Glutamatergic neuron (in vitro differentiated cells): ENCODE results near the gene NCL. TPM values are rescaled to one million over a fixed set of nuclear protein-coding genes. Genes with fewer than 3 reads are reported as not detected.
A peak's percentile ranks its signal among the peaks of the same experiment; 100 is the strongest.

Experiments used
- DNase-seq: peaks from one replicate; pipeline ENCODE4 v3.0.0; 2022
- H3K27ac Mint-ChIP-seq: one replicate; pipeline ENCODE4 v1.8.0; 2020; ENCODE audit warnings: mild to moderate bottlenecking, mixed read lengths, inconsistent platforms; ENCODE audit not compliant: unreplicated experiment
- H3K27me3 Mint-ChIP-seq: one replicate; pipeline ENCODE4 v1.8.0; 2020; ENCODE audit warnings: mild to moderate bottlenecking, moderate library complexity, mixed read lengths, inconsistent platforms; ENCODE audit not compliant: unreplicated experiment
- H3K36me3 Mint-ChIP-seq: one replicate; pipeline ENCODE4 v1.8.0; 2020; ENCODE audit warnings: mild to moderate bottlenecking, mixed read lengths, inconsistent platforms; ENCODE audit not compliant: unreplicated experiment
- H3K4me1 Mint-ChIP-seq: one replicate; pipeline ENCODE4 v1.8.0; 2020; ENCODE audit warnings: mild to moderate bottlenecking, low read depth, mixed read lengths, inconsistent platforms; ENCODE audit not compliant: unreplicated experiment
- H3K4me3 Mint-ChIP-seq: one replicate; pipeline ENCODE4 v1.8.0; 2020; ENCODE audit warnings: mild to moderate bottlenecking, mixed read lengths, inconsistent platforms; ENCODE audit not compliant: unreplicated experiment
- H3K9me3 Mint-ChIP-seq: one replicate; pipeline ENCODE4 v1.8.0; 2020; ENCODE audit warnings: mild to moderate bottlenecking, moderate library complexity, mixed read lengths, inconsistent platforms; ENCODE audit not compliant: unreplicated experiment
- total RNA-seq: library from RNA; stranded (reverse); fragmentation: NEBNext Ultra II Directional; extraction: Animal tissue kit (Norgen Biotek cat#: 25700); gene quantifications from one replicate; pipeline ENCODE4 v1.2.1, GENCODE V29; 2021; ENCODE audit not compliant: unreplicated experiment
- TF ChIP-seq, protein P1 (sequence below): fragments of 200-600 bp; sonication (generic); IDR thresholded peaks from one replicate; pipeline ENCODE4 v1.5.0; 2021; ENCODE audit not compliant: partially characterized antibody, unreplicated experiment

The NCL gene
- total RNA-seq, 1 donor from 2014 or later = 320 TPM

- Mint-ChIP-seq H3K36me3 (no peaks in the 10 kb centered on the region), H3K27me3 (peaks cover 2% of the 10 kb centered on the region), H3K27ac (peak overlapping the region; percentile 30), H3K9me3 (peaks cover 2% of the 10 kb centered on the region), H3K4me1 (no peaks in the 10 kb centered on the region), H3K4me3 (no peak overlapping the region)
- TF ChIP-seq, protein P1, sequence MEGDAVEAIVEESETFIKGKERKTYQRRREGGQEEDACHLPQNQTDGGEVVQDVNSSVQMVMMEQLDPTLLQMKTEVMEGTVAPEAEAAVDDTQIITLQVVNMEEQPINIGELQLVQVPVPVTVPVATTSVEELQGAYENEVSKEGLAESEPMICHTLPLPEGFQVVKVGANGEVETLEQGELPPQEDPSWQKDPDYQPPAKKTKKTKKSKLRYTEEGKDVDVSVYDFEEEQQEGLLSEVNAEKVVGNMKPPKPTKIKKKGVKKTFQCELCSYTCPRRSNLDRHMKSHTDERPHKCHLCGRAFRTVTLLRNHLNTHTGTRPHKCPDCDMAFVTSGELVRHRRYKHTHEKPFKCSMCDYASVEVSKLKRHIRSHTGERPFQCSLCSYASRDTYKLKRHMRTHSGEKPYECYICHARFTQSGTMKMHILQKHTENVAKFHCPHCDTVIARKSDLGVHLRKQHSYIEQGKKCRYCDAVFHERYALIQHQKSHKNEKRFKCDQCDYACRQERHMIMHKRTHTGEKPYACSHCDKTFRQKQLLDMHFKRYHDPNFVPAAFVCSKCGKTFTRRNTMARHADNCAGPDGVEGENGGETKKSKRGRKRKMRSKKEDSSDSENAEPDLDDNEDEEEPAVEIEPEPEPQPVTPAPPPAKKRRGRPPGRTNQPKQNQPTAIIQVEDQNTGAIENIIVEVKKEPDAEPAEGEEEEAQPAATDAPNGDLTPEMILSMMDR = no peak
- DNase-seq = no peak
Observed at GRCh38 chr2:231455222-231455621, 9.1 kb downstream of the NCL start.

DNA sequence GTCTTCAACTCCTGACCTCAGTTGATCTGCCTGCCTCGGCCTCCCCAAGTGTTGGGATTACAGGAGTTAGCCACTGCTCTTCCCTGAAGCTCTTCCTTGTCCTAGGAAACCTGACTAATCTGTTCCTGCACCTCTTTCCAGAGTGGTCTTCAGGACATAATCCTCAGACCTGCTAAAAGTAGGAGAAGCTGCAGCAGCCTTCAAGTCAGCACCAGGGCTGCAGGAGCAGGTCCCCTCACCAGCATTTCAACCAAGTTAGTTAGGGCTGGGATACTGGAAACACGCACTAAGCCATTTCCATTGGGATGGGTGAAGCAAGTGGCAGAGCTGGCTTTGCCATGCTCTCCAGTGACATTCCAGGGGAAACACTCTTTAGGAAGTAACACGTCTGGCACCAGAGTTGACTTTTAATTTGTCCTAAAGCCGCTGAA, 9.9 kb downstream of the NCL start:
- no peaks in the 10 kb centered on the region for H3K36me3 Mint-ChIP-seq
- DNase-seq = no peak
- H3K4me3 Mint-ChIP-seq = no peak overlapping the region

DNA sequence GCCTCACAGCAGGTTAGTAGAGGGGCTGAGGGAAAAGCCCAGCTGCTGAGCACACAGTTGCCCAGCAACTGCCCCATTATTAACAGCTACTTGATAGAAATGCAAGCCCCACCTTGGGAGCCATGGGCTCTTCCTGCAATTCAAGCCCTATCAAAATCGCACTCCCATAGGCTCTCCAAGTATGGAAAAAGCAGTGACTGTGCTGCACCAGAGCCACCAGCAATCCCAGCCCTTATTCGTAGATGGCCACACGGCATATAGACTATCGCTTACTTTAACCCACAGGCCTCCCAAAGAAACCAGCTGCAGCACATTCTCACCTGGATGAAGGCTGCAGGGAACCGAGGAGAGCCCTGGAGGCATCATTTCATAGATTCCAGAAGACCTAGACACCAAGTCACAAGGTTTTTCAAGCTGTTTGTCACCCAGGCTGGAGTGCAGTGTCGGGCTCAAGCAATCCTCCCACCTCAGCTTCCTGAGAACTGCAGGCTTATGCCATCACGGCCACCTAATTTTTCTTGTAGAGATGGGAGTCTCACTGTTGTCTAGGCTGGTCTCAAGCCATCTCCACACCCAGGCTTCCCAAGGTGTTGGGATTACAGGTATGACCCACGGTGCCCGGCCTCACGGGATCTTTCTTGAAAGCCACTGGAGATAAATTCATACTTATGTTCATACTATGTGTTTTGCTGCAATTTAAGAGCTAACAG, 11.3 kb downstream of the NCL start:
- H3K9me3 Mint-ChIP-seq = peaks cover 2% of the 10 kb centered on the region
- no peak for DNase-seq
- peaks cover 2% of the 10 kb centered on the region for H3K27me3 Mint-ChIP-seq
- H3K4me1 Mint-ChIP-seq = no peaks in the 10 kb centered on the region
- H3K27ac Mint-ChIP-seq = no peak overlapping the region
- no peak overlapping the region for H3K4me3 Mint-ChIP-seq
- TF ChIP-seq, protein P1 = no peak
- H3K36me3 Mint-ChIP-seq = no peaks in the 10 kb centered on the region

More for the DNA sequence above, 9.9 kb downstream of the NCL start:
- H3K4me1 Mint-ChIP-seq = no peaks in the 10 kb centered on the region
- H3K27me3 Mint-ChIP-seq = peaks cover 2% of the 10 kb centered on the region
- peaks cover 2% of the 10 kb centered on the region for H3K9me3 Mint-ChIP-seq
- TF ChIP-seq, protein P1 = no peak
- no peak overlapping the region for H3K27ac Mint-ChIP-seq

DNA sequence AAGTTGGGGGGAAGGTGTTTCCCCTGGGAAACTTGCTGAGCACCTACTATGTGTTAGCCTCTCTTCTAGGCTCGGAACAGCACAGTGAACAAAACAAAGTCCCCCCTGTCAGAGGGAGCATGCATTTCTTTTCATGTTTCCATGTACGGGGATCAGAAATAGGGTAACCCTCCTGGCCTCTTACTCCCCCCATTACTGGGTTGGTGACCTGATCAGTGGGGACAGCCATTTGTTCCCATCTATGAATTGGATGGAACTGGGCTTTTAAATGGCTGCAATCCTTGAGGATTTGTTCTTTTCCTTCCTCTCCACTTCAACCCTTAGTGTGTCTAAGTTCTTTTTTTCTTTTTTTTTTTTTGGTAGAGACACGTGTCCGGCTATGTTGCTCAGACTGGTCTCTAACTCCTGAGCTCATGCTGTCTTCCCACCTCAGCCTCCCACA, 13.7 kb downstream of the NCL start:
- Mint-ChIP-seq H3K27me3 (peaks cover 4% of the 10 kb centered on the region), H3K9me3 (peaks cover 2% of the 10 kb centered on the region), H3K4me1 (no peaks in the 10 kb centered on the region), H3K36me3 (no peaks in the 10 kb centered on the region), H3K4me3 (no peak overlapping the region), H3K27ac (no peak overlapping the region)
- TF ChIP-seq, protein P1 = no peak
- DNase-seq = no peak

- H3K27me3 Mint-ChIP-seq = peaks cover 1% of the 10 kb centered on the region
- H3K27ac Mint-ChIP-seq = no peak overlapping the region
- peaks cover 2% of the 10 kb centered on the region for H3K9me3 Mint-ChIP-seq
- no peak for DNase-seq
- TF ChIP-seq, protein P1 = no peak
- H3K4me3 Mint-ChIP-seq = no peak overlapping the region
- H3K36me3 Mint-ChIP-seq = no peaks in the 10 kb centered on the region
- no peaks in the 10 kb centered on the region for H3K4me1 Mint-ChIP-seq
Observed at GRCh38 chr2:231449503-231450054, 14.7 kb downstream of the NCL start.
